GM18511 (cell line): Measurements from ENCODE around the gene ILKAP.

Experiments
- ATAC-seq: cut with Tn5 transposase; IDR thresholded peaks from one replicate; pipeline ENCODE4 v1.9.1; 2021; ENCODE audit warnings: mild to moderate bottlenecking, moderate library complexity; ENCODE audit not compliant: unreplicated experiment

The ILKAP gene

DNA sequence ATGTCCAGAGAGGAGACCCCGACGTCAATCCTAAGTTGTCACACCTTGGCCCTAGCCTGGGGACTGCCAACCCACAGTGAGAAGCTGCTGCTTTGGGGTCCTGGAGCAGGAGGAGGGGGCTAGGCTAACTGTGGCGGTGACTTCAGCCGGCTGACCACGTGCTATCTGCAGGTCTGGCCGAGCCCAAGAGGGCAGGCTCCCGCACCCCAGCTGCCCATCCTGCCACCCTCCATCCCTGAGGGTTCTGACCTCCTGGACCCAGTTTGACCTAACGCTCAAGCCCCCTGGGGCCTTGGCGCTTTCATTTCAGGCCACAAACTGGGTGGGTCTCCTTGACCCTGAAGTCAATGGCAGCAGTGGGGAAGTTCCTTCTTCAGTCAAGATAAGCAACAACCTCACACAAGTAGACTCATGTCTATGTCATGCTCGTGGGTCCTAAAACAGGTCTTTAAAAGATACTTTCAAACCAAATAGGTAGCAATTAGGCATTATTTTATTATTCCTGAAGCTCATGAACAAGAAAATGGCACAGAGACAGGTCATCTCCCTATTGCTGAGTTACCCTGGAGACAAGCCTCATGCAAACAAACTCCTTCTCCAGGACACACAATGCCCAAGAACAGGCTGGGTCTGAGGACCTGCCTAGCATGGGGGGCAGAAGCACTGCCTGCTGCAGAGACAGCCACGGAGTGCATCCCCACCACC lies 34.1 kb upstream of the ILKAP start:
- ATAC-seq = no peak

DNA sequence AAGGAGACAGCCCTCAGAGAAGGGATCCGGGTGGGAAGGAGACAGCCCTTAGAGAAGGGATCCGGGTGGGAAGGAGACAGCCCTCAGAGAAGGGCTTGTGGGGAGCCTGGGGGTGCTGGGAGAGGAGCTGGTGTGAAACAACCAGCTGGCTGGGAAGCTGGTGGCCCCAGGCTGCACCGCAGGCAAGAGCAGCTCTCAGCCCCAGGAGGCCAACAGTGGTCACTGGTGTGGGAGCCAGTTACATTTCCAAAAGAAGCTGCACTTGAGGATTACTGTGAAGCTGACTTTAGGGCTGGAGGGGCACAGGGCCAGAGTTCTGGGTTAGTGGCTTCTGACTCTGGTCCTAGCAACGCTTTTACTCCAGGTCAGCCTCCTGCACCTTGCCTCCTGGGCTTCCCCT lies 33.1 kb upstream of the ILKAP start:
- ATAC-seq = no peak

GRCh38 chr2:238235856-238236255 lies 32.4 kb upstream of the ILKAP start:
- no peak for ATAC-seq

DNA sequence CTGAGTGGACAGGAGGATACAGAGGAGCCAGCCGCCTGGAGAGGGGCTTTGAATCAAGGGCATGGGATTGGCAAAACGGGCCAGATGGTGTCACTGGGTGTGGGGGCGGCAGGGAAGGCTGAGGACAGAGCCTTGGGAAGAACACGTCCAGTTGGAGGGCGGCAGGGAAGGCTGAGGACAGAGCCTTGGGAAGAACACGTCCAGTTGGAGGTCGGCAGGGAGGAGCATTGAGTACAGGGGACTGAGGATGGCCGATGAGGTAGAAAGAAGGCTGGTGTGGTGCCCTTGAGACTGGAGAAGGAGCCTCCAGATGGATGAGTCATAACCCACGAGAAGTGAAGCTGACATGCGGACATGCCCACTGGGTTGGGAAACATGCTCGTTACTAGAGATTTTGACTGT lies 31.8 kb upstream of the ILKAP start:
- no peak for ATAC-seq

DNA sequence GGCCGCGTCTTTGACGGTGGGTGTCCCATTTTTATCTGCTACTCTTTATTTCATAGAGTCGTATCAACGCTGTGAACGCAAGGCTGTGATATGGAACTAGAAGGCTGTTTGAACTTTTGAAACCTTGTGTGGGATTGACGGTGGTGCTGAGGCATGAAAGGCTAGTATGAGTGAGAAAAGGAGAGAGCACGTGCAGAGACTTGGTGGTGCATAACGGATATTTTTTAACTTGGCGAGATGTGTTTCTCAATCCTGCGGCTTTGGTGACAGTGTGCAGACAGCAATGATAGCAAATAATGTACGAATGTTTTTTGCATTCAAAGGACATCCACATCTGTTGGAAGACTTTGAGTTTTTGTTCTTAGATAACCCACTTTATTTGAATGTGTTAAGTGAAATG lies 30.1 kb upstream of the ILKAP start:
- ATAC-seq = no peak

DNA sequence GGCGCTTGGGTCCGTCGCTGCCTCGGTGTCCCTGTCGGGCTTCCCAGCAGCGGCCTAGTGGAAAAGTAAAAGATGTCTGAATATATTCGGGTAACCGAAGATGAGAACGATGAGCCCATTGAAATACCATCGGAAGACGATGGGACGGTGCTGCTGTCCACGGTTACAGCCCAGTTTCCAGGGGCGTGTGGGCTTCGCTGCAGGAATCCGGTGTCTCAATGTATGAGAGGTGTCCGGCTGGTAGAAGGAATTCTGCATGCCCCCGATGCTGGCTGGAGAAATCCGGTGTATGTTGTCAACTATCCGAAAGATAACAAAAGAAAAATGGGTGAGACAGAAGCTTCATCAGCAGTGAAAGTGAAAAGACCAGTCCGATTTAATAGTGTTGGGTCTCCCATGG lies 28.3 kb upstream of the ILKAP start:
- no peak for ATAC-seq

- ATAC-seq = peak; percentile 60
Measured at GRCh38 chr2:238231251-238231793, 27.8 kb upstream of the ILKAP start.

GRCh38 chr2:238230699-238231098 lies 27.2 kb upstream of the ILKAP start:
- ATAC-seq = no peak

DNA sequence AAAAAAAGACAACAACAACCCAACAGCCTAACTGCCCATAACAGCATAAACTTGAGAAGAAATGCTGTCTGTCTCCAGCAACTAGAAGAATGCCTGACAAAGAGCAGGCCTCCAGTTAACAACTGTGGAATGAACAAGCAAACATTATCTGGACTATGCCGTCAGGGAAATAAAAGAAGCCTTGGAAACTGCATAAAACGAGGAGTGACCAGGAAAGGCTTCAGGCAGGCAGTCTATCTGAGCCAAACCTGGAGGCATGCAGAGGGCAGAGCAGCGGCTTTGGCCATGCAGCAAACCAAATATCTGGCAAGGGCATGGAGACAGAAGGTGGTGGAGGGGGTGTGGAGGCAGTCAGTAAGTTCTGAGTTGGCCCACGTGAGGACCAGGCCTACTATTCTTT lies 25.2 kb upstream of the ILKAP start:
- no peak for ATAC-seq

GRCh38 chr2:238227587-238228032 lies 24.1 kb upstream of the ILKAP start:
- no peak for ATAC-seq

DNA sequence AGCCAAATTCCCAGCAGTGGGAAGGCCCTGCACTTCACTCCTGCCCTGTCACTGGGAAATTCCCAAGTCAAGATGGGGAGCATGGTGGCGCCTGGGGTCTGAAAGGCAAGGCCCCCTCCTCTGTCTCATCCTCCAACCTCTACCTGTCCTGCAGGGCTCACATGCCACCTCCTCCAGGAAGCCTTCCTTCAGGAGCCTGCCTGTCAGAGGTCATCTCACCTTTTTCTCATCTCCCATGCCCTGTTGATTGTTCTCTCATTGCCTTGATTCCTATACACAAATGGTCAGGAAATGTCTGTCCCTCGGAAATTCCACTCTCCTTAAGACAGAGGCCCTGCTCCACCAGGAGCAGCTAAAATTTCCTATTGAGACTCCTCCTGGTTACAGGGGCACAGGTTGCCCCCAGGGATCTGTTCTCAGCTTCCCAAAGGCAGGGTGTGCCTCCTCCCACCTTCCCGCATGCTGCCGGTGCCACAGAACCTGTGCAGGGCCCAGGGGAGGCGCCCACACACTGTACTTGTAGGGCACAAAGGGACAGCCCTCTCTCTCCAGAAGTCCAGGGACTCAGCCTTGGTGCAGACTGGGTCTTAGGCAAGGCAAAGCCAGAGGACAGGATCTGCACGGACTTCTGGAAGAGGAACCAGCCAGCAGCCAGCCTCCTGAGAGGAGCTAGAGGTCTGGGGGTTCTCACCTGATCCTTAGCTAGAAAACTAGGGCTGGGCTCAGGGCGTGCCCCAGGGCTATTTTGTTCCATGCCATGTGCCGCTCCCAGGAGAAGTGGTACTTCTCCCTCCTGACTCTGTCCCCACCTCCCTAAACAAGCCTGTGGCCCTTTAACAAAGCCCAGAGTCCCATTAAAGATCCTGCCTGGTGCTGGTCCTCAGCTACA lies 23.4 kb upstream of the ILKAP start:
- ATAC-seq = no peak

- ATAC-seq = no peak
Measured at GRCh38 chr2:238225911-238226697, 22.6 kb upstream of the ILKAP start.

DNA sequence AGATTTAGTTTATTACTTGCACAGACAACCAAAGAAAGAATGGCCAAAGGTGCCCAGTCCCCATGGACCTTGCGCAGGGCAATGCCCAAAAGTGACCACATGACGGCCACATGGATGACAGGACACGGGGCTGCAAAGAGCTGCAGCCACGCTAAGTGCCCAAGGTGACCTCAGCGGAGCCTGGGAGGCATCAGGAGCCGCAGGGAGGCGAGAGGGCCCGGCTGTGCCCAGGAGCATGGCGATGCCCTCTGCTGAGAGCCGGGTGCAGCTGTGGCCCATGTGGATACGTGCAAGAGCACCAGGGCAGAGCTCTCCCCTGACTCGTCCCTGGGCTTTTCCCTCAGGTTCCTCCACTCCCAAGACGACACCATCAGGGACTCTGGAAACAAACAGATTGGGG lies 21.6 kb upstream of the ILKAP start:
- ATAC-seq = no peak

DNA sequence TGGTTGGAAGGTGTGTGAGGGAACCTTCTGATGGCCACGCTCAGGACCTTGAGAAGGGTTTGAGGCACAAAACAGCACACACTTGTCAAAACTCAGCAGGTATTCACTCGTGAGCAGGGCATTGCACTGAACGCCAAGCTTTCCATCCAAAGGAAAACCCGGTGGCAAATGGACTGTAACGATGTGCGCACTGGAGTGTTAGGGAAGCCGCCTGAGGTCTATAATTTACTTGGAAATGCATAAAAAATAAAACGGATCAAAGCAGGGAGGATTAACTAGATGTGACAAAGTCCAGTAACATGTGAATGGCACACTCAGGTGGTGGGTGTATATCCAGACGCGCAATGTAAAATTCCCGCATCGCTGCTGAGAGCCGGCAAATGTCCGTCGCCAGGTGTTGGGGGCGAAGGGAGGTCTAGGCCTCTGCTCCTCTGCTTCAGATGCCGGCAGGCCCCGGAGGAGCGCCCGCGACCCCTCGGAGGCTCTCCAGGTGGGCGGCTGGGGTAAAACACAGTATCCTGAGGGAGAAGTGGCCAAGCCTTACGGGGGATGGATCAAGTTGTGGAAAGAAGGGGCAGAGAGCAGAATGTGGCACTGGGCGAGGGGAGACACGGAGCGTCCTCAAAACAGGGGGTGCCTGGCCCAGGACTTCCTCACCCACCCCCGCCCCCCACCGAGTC lies 21.0 kb upstream of the ILKAP start:
- no peak for ATAC-seq

- ATAC-seq = no peak
Measured at GRCh38 chr2:238220892-238221521, 17.5 kb upstream of the ILKAP start.

DNA sequence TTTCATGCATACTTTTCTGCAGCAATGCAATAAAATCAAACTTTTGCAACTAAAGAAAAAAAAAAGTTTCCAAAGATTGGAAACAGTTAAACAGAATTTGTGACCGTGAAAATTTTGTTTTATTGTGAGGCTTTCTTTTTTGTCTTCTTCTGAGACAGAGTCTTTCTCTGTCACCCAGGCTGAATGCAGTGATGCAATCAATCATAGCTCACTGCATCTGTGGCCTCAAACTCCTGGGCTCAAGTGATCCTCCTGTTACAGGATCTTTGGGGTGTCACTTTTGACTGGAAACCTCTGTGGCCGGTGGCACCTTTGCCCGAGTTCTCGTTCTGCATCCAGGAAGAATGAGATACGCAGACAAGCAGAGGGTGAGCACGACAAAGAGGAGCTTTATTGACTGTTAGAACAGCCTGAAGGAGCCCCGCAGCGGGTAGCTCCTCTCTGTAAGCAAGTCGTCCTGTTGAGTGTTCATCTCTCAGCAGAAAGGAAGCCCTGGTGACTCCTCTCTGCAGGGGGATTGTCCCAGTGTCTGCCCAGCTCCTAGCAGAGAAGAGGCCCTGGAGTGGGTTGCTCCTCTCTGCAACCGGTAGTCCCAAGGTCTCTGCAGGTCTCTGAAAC lies 16.9 kb upstream of the ILKAP start:
- no peak for ATAC-seq

- no peak for ATAC-seq
Measured at GRCh38 chr2:238216651-238217184, 13.2 kb upstream of the ILKAP start.

- ATAC-seq = no peak
Measured at GRCh38 chr2:238207006-238207405, 3.5 kb upstream of the ILKAP start.

GRCh38 chr2:238203973-238204683 lies 633 bp upstream of the ILKAP start:
- peak; percentile 12 for ATAC-seq
